WTC11 (cell line): ENCODE results near the gene PPFIBP2. TPM values are rescaled to one million over a fixed set of nuclear protein-coding genes. Genes with fewer than 3 reads are reported as not detected.

Experiments used
- ATAC-seq: fragments of 200-7000 bp; cut with Tn5 transposase; 2 replicates; pipeline ENCODE4 v1.10.0; 2021; ENCODE audit warnings: mild to moderate bottlenecking, moderate library complexity
- CTCF ChIA-PET: fragments of 300-600 bp; sonication (Branson Sonifier 250); formaldehyde crosslinking; loops from one replicate; lab custom pipeline; 2021; ENCODE audit warnings: antibody characterized with exemption; lab: Charles Lee
- POLR2A ChIA-PET: fragments of 350-600 bp; sonication (Branson Sonifier 250); formaldehyde crosslinking; loops from one replicate; lab custom pipeline; 2021; ENCODE audit warnings: antibody characterized with exemption; lab: Charles Lee
- DNase-seq: peaks from one replicate; pipeline ENCODE4 v3.0.0; 2021; ENCODE audit warnings: low spot score
- H3K27ac Mint-ChIP-seq: 2 replicates; pipeline ENCODE4 v1.8.0; 2021; ENCODE audit warnings: mixed read lengths
- H3K27me3 Mint-ChIP-seq: 2 replicates; pipeline ENCODE4 v1.8.0; 2021; ENCODE audit warnings: low read depth, mild to moderate bottlenecking, moderate library complexity, mixed read lengths
- H3K36me3 Mint-ChIP-seq: 2 replicates; pipeline ENCODE4 v1.8.0; 2021; ENCODE audit warnings: mixed read lengths
- H3K4me1 Mint-ChIP-seq: 2 replicates; pipeline ENCODE4 v1.8.0; 2022; ENCODE audit warnings: mixed read lengths
- H3K4me3 Mint-ChIP-seq: 2 replicates; pipeline ENCODE4 v1.8.0; 2021; ENCODE audit warnings: mild to moderate bottlenecking, moderate library complexity, mixed read lengths
- H3K9me3 Mint-ChIP-seq: 2 replicates; pipeline ENCODE4 v1.8.0; 2021; ENCODE audit warnings: mixed read lengths
- ATF1 ChIP-seq: sonication (generic); formaldehyde crosslinking; IDR thresholded peaks from 2 replicates; pipeline ENCODE4 v1.8.1; 2023; ENCODE audit warnings: mild to moderate bottlenecking, moderate library complexity, missing genetic modification reagents
- CREB1 ChIP-seq: sonication (generic); formaldehyde crosslinking; IDR thresholded peaks from 2 replicates; pipeline ENCODE4 v1.8.0; 2023; ENCODE audit warnings: mild to moderate bottlenecking, missing genetic modification reagents
- EMX1 ChIP-seq: fragments of 250-450 bp; sonication (Bioruptor Pico); IDR thresholded peaks from 2 replicates; pipeline ENCODE4 v1.8.0; 2021; ENCODE audit warnings: mild to moderate bottlenecking
- ESRRA ChIP-seq: sonication (generic); formaldehyde crosslinking; IDR thresholded peaks from 2 replicates; pipeline ENCODE4 v1.8.1; 2022; ENCODE audit warnings: mild to moderate bottlenecking, missing genetic modification reagents, borderline replicate concordance
- JAZF1 ChIP-seq: fragments of 250-450 bp; sonication (Bioruptor Pico); IDR thresholded peaks from 2 replicates; pipeline ENCODE4 v1.9.0; 2021; ENCODE audit warnings: moderate library complexity, mild to moderate bottlenecking, inconsistent platforms
- NFYB ChIP-seq: sonication (generic); formaldehyde crosslinking; conservative IDR thresholded peaks from 2 replicates; pipeline ENCODE4 v1.8.0; 2022; ENCODE audit warnings: low read depth, missing genetic modification reagents
- NR2C2 ChIP-seq: sonication (generic); formaldehyde crosslinking; IDR thresholded peaks from 2 replicates; pipeline ENCODE4 v1.8.0; 2022; ENCODE audit warnings: mild to moderate bottlenecking, missing genetic modification reagents
- SP1 ChIP-seq: sonication (generic); formaldehyde crosslinking; conservative IDR thresholded peaks from 2 replicates; pipeline ENCODE4 v1.8.1; 2022; ENCODE audit warnings: missing genetic modification reagents
- TEAD1 ChIP-seq: sonication (generic); formaldehyde crosslinking; IDR thresholded peaks from 2 replicates; pipeline ENCODE4 v1.8.0; 2022; ENCODE audit warnings: mild to moderate bottlenecking, missing genetic modification reagents
- ZNF121 ChIP-seq: sonication (generic); formaldehyde crosslinking; IDR thresholded peaks from 2 replicates; pipeline ENCODE4 v1.8.0; 2023; ENCODE audit warnings: missing genetic modification reagents
- ZNF219 ChIP-seq: sonication (generic); formaldehyde crosslinking; IDR thresholded peaks from 2 replicates; pipeline ENCODE4 v1.8.0; 2023; ENCODE audit warnings: missing genetic modification reagents, mild to moderate bottlenecking, borderline replicate concordance
- ZNF416 ChIP-seq: fragments of 250-450 bp; sonication (Bioruptor Pico); IDR thresholded peaks from 2 replicates; pipeline ENCODE4 v1.9.0; 2021; ENCODE audit warnings: mild to moderate bottlenecking, inconsistent platforms
- total RNA-seq: library from RNA; stranded (reverse); gene quantifications from 3 replicates; pipeline ENCODE4 v1.2.3, GENCODE V29; 2021
- TF ChIP-seq, protein P1 (sequence below): sonication (generic); formaldehyde crosslinking; IDR thresholded peaks from 2 replicates; pipeline ENCODE4 v1.8.0; 2022; ENCODE audit warnings: missing genetic modification reagents
- TF ChIP-seq, protein P2 (sequence below): sonication (generic); formaldehyde crosslinking; IDR thresholded peaks from 2 replicates; pipeline ENCODE4 v1.8.1; 2023; ENCODE audit warnings: mild to moderate bottlenecking, moderate library complexity, missing genetic modification reagents
- TF ChIP-seq, protein P3 (sequence below): sonication (generic); formaldehyde crosslinking; IDR thresholded peaks from 2 replicates; pipeline ENCODE4 v1.8.1; 2023; ENCODE audit warnings: mild to moderate bottlenecking, missing genetic modification reagents, moderate library complexity
- TF ChIP-seq, protein P4 (sequence below): fragments of 250-450 bp; sonication (Bioruptor Pico); IDR thresholded peaks from 2 replicates; pipeline ENCODE4 v1.8.0; 2021; ENCODE audit warnings: mild to moderate bottlenecking
- TF ChIP-seq, protein P5 (sequence below): sonication (generic); formaldehyde crosslinking; IDR thresholded peaks from 2 replicates; pipeline ENCODE4 v1.8.0; 2022; ENCODE audit warnings: mild to moderate bottlenecking, missing genetic modification reagents
- TF ChIP-seq, protein P6 (sequence below): sonication (generic); formaldehyde crosslinking; IDR thresholded peaks from 2 replicates; pipeline ENCODE4 v1.8.1; 2023; ENCODE audit warnings: mild to moderate bottlenecking, missing genetic modification reagents, borderline replicate concordance
- TF ChIP-seq, protein P7 (sequence below): fragments of 250-450 bp; sonication (Bioruptor Pico); conservative IDR thresholded peaks from 2 replicates; pipeline ENCODE4 v1.9.0; 2021; ENCODE audit warnings: mild to moderate bottlenecking

Gene PPFIBP2
- total RNA-seq, 1 experiment from 2014 or later = 21.4 TPM

DNA sequence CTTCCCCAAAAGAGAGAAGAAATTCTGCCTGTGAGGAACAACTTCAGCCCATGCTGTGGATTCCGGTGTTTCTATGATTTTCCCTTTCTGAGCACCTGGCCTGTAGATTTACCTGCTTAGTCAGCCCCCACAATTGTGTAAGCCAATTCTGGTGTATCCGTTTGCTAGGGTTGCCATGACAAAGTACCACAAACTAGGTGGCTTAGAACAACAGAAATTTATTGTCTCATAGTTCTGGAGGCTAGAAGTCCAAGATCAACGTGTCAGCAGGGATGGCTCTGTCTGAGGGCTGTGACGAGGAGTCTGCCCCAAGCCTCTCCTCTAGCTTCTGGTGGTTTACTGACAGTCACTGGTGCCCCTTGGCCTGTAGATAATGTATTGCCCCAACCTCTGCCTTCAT is 175.4 kb downstream of the PPFIBP2 start (continued):
- TF ChIP-seq, protein P1, sequence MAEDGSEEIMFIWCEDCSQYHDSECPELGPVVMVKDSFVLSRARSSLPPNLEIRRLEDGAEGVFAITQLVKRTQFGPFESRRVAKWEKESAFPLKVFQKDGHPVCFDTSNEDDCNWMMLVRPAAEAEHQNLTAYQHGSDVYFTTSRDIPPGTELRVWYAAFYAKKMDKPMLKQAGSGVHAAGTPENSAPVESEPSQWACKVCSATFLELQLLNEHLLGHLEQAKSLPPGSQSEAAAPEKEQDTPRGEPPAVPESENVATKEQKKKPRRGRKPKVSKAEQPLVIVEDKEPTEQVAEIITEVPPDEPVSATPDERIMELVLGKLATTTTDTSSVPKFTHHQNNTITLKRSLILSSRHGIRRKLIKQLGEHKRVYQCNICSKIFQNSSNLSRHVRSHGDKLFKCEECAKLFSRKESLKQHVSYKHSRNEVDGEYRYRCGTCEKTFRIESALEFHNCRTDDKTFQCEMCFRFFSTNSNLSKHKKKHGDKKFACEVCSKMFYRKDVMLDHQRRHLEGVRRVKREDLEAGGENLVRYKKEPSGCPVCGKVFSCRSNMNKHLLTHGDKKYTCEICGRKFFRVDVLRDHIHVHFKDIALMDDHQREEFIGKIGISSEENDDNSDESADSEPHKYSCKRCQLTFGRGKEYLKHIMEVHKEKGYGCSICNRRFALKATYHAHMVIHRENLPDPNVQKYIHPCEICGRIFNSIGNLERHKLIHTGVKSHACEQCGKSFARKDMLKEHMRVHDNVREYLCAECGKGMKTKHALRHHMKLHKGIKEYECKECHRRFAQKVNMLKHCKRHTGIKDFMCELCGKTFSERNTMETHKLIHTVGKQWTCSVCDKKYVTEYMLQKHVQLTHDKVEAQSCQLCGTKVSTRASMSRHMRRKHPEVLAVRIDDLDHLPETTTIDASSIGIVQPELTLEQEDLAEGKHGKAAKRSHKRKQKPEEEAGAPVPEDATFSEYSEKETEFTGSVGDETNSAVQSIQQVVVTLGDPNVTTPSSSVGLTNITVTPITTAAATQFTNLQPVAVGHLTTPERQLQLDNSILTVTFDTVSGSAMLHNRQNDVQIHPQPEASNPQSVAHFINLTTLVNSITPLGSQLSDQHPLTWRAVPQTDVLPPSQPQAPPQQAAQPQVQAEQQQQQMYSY (CRISPR knock-in tag) = no peak
- TF ChIP-seq ZNF219 (CRISPR knock-in tag) = no peak

DNA sequence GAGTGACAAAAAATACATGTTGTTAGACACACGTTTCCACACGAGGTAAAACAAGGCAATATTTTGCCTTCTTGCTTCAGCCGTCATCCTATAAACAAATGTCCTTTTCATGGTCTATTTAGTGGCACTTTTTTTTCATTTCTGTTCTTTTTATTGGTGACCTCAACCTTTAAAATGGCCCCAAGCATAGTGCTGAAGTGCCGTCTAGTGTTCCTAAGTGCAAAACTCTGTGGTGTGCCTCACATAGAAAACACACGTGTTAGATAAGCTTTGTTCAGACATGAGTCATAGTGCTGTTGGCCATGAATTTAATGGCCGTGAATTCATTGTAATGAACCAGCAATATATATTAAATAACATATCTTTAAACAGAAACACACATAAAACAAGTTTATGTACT is 176.8 kb downstream of the PPFIBP2 start:
- DNase-seq (no peak), ATAC-seq (0 out of 2 replicates have a peak, but pooled peaks have one; percentile 12)
- TF ChIP-seq CREB1 (CRISPR knock-in tag) (no peak), SP1 (no peak), EMX1 (CRISPR knock-in tag) (no peak), ZNF219 (CRISPR knock-in tag) (no peak), NFYB (CRISPR knock-in tag) (no peak), NR2C2 (CRISPR knock-in tag) (no peak), ZNF416 (CRISPR knock-in tag) (no peak), TEAD1 (CRISPR knock-in tag) (no peak), ZNF121 (CRISPR knock-in tag) (no peak), ATF1 (CRISPR knock-in tag) (no peak), ESRRA (CRISPR knock-in tag) (no peak), JAZF1 (no peak)
- TF ChIP-seq, protein P2, sequence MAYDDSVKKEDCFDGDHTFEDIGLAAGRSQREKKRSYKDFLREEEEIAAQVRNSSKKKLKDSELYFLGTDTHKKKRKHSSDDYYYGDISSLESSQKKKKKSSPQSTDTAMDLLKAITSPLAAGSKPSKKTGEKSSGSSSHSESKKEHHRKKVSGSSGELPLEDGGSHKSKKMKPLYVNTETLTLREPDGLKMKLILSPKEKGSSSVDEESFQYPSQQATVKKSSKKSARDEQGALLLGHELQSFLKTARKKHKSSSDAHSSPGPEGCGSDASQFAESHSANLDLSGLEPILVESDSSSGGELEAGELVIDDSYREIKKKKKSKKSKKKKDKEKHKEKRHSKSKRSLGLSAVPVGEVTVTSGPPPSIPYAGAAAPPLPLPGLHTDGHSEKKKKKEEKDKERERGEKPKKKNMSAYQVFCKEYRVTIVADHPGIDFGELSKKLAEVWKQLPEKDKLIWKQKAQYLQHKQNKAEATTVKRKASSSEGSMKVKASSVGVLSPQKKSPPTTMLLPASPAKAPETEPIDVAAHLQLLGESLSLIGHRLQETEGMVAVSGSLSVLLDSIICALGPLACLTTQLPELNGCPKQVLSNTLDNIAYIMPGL = no peak
- TF ChIP-seq, protein P3, sequence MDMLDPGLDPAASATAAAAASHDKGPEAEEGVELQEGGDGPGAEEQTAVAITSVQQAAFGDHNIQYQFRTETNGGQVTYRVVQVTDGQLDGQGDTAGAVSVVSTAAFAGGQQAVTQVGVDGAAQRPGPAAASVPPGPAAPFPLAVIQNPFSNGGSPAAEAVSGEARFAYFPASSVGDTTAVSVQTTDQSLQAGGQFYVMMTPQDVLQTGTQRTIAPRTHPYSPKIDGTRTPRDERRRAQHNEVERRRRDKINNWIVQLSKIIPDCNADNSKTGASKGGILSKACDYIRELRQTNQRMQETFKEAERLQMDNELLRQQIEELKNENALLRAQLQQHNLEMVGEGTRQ (CRISPR knock-in tag) = no peak
- TF ChIP-seq, protein P4, sequence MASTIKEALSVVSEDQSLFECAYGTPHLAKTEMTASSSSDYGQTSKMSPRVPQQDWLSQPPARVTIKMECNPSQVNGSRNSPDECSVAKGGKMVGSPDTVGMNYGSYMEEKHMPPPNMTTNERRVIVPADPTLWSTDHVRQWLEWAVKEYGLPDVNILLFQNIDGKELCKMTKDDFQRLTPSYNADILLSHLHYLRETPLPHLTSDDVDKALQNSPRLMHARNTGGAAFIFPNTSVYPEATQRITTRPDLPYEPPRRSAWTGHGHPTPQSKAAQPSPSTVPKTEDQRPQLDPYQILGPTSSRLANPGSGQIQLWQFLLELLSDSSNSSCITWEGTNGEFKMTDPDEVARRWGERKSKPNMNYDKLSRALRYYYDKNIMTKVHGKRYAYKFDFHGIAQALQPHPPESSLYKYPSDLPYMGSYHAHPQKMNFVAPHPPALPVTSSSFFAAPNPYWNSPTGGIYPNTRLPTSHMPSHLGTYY (CRISPR knock-in tag) = no peak
- TF ChIP-seq, protein P5, sequence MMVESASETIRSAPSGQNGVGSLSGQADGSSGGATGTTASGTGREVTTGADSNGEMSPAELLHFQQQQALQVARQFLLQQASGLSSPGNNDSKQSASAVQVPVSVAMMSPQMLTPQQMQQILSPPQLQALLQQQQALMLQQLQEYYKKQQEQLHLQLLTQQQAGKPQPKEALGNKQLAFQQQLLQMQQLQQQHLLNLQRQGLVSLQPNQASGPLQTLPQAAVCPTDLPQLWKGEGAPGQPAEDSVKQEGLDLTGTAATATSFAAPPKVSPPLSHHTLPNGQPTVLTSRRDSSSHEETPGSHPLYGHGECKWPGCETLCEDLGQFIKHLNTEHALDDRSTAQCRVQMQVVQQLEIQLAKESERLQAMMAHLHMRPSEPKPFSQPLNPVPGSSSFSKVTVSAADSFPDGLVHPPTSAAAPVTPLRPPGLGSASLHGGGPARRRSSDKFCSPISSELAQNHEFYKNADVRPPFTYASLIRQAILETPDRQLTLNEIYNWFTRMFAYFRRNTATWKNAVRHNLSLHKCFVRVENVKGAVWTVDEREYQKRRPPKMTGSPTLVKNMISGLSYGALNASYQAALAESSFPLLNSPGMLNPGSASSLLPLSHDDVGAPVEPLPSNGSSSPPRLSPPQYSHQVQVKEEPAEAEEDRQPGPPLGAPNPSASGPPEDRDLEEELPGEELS = no peak
- TF ChIP-seq, protein P6, sequence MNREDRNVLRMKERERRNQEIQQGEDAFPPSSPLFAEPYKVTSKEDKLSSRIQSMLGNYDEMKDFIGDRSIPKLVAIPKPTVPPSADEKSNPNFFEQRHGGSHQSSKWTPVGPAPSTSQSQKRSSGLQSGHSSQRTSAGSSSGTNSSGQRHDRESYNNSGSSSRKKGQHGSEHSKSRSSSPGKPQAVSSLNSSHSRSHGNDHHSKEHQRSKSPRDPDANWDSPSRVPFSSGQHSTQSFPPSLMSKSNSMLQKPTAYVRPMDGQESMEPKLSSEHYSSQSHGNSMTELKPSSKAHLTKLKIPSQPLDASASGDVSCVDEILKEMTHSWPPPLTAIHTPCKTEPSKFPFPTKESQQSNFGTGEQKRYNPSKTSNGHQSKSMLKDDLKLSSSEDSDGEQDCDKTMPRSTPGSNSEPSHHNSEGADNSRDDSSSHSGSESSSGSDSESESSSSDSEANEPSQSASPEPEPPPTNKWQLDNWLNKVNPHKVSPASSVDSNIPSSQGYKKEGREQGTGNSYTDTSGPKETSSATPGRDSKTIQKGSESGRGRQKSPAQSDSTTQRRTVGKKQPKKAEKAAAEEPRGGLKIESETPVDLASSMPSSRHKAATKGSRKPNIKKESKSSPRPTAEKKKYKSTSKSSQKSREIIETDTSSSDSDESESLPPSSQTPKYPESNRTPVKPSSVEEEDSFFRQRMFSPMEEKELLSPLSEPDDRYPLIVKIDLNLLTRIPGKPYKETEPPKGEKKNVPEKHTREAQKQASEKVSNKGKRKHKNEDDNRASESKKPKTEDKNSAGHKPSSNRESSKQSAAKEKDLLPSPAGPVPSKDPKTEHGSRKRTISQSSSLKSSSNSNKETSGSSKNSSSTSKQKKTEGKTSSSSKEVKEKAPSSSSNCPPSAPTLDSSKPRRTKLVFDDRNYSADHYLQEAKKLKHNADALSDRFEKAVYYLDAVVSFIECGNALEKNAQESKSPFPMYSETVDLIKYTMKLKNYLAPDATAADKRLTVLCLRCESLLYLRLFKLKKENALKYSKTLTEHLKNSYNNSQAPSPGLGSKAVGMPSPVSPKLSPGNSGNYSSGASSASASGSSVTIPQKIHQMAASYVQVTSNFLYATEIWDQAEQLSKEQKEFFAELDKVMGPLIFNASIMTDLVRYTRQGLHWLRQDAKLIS (CRISPR knock-in tag) = no peak
- TF ChIP-seq, protein P7, sequence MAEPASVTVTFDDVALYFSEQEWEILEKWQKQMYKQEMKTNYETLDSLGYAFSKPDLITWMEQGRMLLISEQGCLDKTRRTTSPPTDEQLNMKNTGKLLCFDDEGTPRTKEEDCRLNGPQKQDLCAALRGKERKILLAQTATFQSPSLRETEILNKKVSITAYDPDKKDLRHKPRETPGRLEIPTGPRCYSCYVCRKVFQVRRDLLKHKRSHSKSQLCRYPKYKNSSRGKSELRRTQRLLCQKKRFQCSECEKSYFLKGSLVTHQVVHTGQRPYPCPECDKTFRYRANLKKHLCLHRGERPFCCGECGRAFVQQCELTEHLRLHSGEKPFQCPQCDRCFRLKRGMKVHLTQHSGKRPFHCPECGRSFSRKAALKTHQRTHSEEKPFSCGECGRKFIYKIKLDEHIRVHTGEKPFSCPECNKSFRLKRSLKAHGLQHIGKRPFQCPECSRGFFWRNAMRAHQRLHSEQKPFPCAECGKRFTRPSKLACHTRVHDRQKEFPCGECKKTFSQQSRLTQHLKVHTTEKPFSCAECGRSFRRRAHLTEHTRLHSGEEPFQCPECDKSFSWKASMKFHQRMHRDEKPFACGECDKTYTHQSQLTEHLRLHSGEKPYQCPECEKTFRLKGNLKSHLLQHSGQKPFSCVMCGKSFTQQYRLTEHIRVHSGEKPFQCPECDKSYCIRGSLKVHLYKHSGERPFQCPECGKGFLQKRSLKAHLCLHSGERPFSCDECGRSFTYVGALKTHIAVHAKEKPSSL (CRISPR knock-in tag) = no peak
- H3K9me3 Mint-ChIP-seq = no peaks in the 10 kb centered on the region
- H3K27me3 Mint-ChIP-seq = peaks cover 9% of the 10 kb centered on the region
- ChIA-PET POLR2A (no interaction called here), CTCF (interaction anchor here (0.6 to 1.6 kb wide), 9 partner anchors 9 to 592 kb away, joined by 3 to 5 read pairs (median 3); no protein-coding TSS in a partner anchor)
- no peaks in the 10 kb centered on the region for H3K36me3 Mint-ChIP-seq
- H3K27ac Mint-ChIP-seq = no peak overlapping the region
- peaks cover 29% of the 10 kb centered on the region for H3K4me1 Mint-ChIP-seq
- H3K4me3 Mint-ChIP-seq = no peak overlapping the region
